Smooth muscle cell (in vitro differentiated cells): Measurements from ENCODE around the gene PPL. TPM values are rescaled to one million over a fixed set of nuclear protein-coding genes. Genes with fewer than 3 reads are reported as not detected.

ENCODE experiments used
- DNase-seq: peaks from one replicate; lab custom pipeline; 2025; ENCODE audit not compliant: unreplicated experiment; lab: John Stamatoyannopoulos, UW
- H2AFZ ChIP-seq: fragments of 200-600 bp; sonication (generic); 2 replicates; pipeline ENCODE4 v1.6.0; 2016; ENCODE audit warnings: antibody characterized with exemption, low read depth, mild to moderate bottlenecking
- H3F3A ChIP-seq: fragments of 200-600 bp; sonication (generic); 2 replicates; pipeline ENCODE4 v1.6.0; 2017; ENCODE audit warnings: antibody characterized with exemption, low read depth
- H3K27ac ChIP-seq: fragments of 200-600 bp; sonication (generic); 2 replicates; pipeline ENCODE4 v1.5.1; 2016; ENCODE audit warnings: low read depth, mild to moderate bottlenecking
- H3K27me3 ChIP-seq: fragments of 200-600 bp; sonication (generic); 2 replicates; pipeline ENCODE4 v1.6.1; 2016; ENCODE audit warnings: low read depth, mild to moderate bottlenecking
- H3K36me3 ChIP-seq: fragments of 200-600 bp; sonication (generic); 2 replicates; pipeline ENCODE4 v1.5.1; 2016; ENCODE audit warnings: low read depth
- H3K4me1 ChIP-seq: fragments of 200-600 bp; sonication (generic); 2 replicates; pipeline ENCODE4 v1.5.1; 2016; ENCODE audit warnings: low read depth
- H3K4me2 ChIP-seq: fragments of 200-600 bp; sonication (generic); 2 replicates; pipeline ENCODE4 v1.6.0; 2016; ENCODE audit warnings: mild to moderate bottlenecking
- H3K4me3 ChIP-seq: fragments of 200-600 bp; sonication (generic); 2 replicates; pipeline ENCODE4 v1.5.1; 2016; ENCODE audit warnings: mild to moderate bottlenecking
- H3K79me2 ChIP-seq: fragments of 200-600 bp; sonication (generic); 2 replicates; pipeline ENCODE4 v1.6.0; 2016; ENCODE audit warnings: low read depth, mild to moderate bottlenecking
- H3K9ac ChIP-seq: fragments of 200-600 bp; sonication (generic); 2 replicates; pipeline ENCODE4 v1.6.0; 2016; ENCODE audit warnings: low read depth
- H3K9me3 ChIP-seq: fragments of 200-600 bp; sonication (generic); replicated peaks from 2 replicates; pipeline ENCODE4 v1.5.1; 2016; ENCODE audit warnings: low read depth
- H4K20me1 ChIP-seq: fragments of 200-600 bp; sonication (generic); 2 replicates; pipeline ENCODE4 v1.6.0; 2016; ENCODE audit warnings: low read depth
- CTCF ChIP-seq: fragments of 200-600 bp; sonication (generic); IDR thresholded peaks from 2 replicates; pipeline ENCODE4 v1.5.1; 2017; ENCODE audit warnings: borderline replicate concordance, mild to moderate bottlenecking, antibody characterized with exemption; ENCODE audit not compliant: insufficient read depth, poor library complexity, severe bottlenecking
- WGBS: methylation state at CpG from one replicate; pipeline ENCODE4 v1.1.7; 2016; ENCODE audit warnings: low lambda C conversion rate; 5-methylcytosine and 5-hydroxymethylcytosine counted together
- polyA plus RNA-seq: library from polyadenylated mRNA; unstranded; fragments of >200 nt; fragmentation: Nextera tagmentation; extraction: Ambion mirVana; gene quantifications from 2 replicates; pipeline ENCODE4 v1.2.1, GENCODE V29; 2016
- total RNA-seq: library from RNA; depleted of rRNA; stranded (reverse); fragments of >200 nt; gene quantifications from 2 replicates; pipeline ENCODE4 v1.2.3, GENCODE V29; 2014

The PPL gene
- total RNA-seq (4.8 and 7.7 TPM in 2 replicates), polyA plus RNA-seq (3.0 and 10.7 TPM in 2 replicates)

- Histone ChIP-seq H3K4me2 (peak within 1 kb of the TSS; percentile 91), H3K79me2 (no peaks in the 10 kb centered on the region), H2AFZ (peak within 1 kb of the TSS; percentile 66), H3K27me3 (peaks cover 45% of the 10 kb centered on the region), H3F3A (peaks cover under 1% of the 10 kb centered on the region), H3K4me3 (peak within 1 kb of the TSS; percentile 64), H3K9me3 (no peaks in the 10 kb centered on the region), H4K20me1 (no peaks in the 10 kb centered on the region), H3K27ac (no peak within 1 kb of the TSS), H3K4me1 (no peaks in the 10 kb centered on the region), H3K9ac (no peak within 1 kb of the TSS), H3K36me3 (no peaks in the 10 kb centered on the region)
- TF ChIP-seq CTCF: no peak
- no peak for DNase-seq
- 14% methylated on average over 45 of the region's 76 CpGs for WGBS
Measured at GRCh38 chr16:4936991-4937781, at the start of gene PPL. TSS of gene PPL (minus strand) at chr16:4937148. CDS start at chr16:4937045, 103 bp downstream.

- WGBS: 74% methylated on average over 5 of the region's 5 CpGs
- Histone ChIP-seq H4K20me1 (no peaks in the 10 kb centered on the region), H3K9me3 (no peaks in the 10 kb centered on the region), H3K27ac (no peak overlapping the region), H3K36me3 (no peaks in the 10 kb centered on the region), H3K4me2 (no peak overlapping the region), H3K4me1 (no peaks in the 10 kb centered on the region), H3K79me2 (no peaks in the 10 kb centered on the region), H3K27me3 (peaks cover 36% of the 10 kb centered on the region), H3K9ac (no peak overlapping the region), H3F3A (no peaks in the 10 kb centered on the region), H2AFZ (no peak overlapping the region), H3K4me3 (no peak overlapping the region)
- no peak for TF ChIP-seq CTCF
- no peak for DNase-seq
Measured at GRCh38 chr16:4984174-4984990, 47.4 kb upstream of the PPL start.

- Histone ChIP-seq H3F3A (no peaks in the 10 kb centered on the region), H3K9ac (no peak overlapping the region), H2AFZ (no peak overlapping the region), H3K4me3 (no peak overlapping the region), H3K9me3 (no peaks in the 10 kb centered on the region), H3K4me1 (no peaks in the 10 kb centered on the region), H3K27me3 (peaks cover 18% of the 10 kb centered on the region), H3K4me2 (no peak overlapping the region), H3K79me2 (no peaks in the 10 kb centered on the region), H3K36me3 (no peaks in the 10 kb centered on the region), H3K27ac (no peak overlapping the region), H4K20me1 (no peaks in the 10 kb centered on the region)
- DNase-seq: no peak
- 79% methylated on average over 20 of the region's 20 CpGs for WGBS
- TF ChIP-seq CTCF: no peak
Measured at GRCh38 chr16:4982056-4982867, 45.3 kb upstream of the PPL start.
